Erythroblast (primary cell): Measurements from ENCODE around the gene ELK1.

Experiments used
- DNase-seq, 2 experiments: peaks; one replicate each; lab custom pipeline; 2025; lab: John Stamatoyannopoulos, UW
- GATA1 ChIP-seq: IDR thresholded peaks from 2 replicates; pipeline ENCODE4 v1.6.1; 2011; ENCODE audit warnings: low read depth, mild to moderate bottlenecking, control low read depth, low read length, moderate library complexity
- POLR2A ChIP-seq: IDR thresholded peaks from 2 replicates; pipeline ENCODE4 v1.6.1; 2011; ENCODE audit warnings: mild to moderate bottlenecking, low read length

The ELK1 gene

GRCh38 chrX:47587906-47588735 is 62.2 kb downstream of the ELK1 start:
- TF ChIP-seq POLR2A (no peak), GATA1 (no peak)
- no peak for DNase-seq

- TF ChIP-seq GATA1: no peak
- TF ChIP-seq POLR2A: peak; percentile 39
- no peak for DNase-seq
Observed at GRCh38 chrX:47587091-47587891, 63.1 kb downstream of the ELK1 start.

GRCh38 chrX:47586043-47586787 is 64.1 kb downstream of the ELK1 start:
- DNase-seq: no peak
- TF ChIP-seq POLR2A: no peak
